A673 (cell line): ENCODE data around the gene FAM83B. TPM values are rescaled to one million over a fixed set of nuclear protein-coding genes. Genes with fewer than 3 reads are reported as not detected.
A peak's percentile ranks its signal among the peaks of the same experiment; 100 is the strongest.

Source experiments
- BruUV-seq: library from RNA; stranded (reverse); fragments of 400-500 nt; replicated peaks from 2 replicates; lab custom pipeline; 2021; lab: Mats Ljungman, UMichigan
- CTCF ChIA-PET: fragments of 300-600 bp; sonication (Branson Sonifier 250); formaldehyde crosslinking; loops from one replicate; lab custom pipeline; 2022; ENCODE audit warnings: antibody characterized with exemption; lab: Charles Lee
- POLR2A ChIA-PET: fragments of 300-600 bp; sonication (Branson Sonifier 250); formaldehyde crosslinking; loops from one replicate; lab custom pipeline; 2022; ENCODE audit warnings: antibody characterized with exemption; ENCODE audit not compliant: low non-redundant PET; lab: Charles Lee
- DNase-seq: peaks from one replicate; pipeline ENCODE4 v3.0.0-alpha.2; 2015; ENCODE audit warnings: low spot score
- H3K27ac ChIP-seq: fragments of 200-600 bp; sonication (generic); 2 replicates; pipeline ENCODE4 v1.5.1; 2016; ENCODE audit warnings: mixed run types, low read depth, mild to moderate bottlenecking, mixed read lengths, antibody characterized with exemption, low read length; ENCODE audit not compliant: poor library complexity, severe bottlenecking
- H3K27me3 ChIP-seq: fragments of 200-600 bp; sonication (generic); replicated peaks from 2 replicates; pipeline ENCODE4 v1.6.1; 2017; ENCODE audit warnings: mixed run types, low read depth, mild to moderate bottlenecking, mixed read lengths, antibody characterized with exemption, low read length; ENCODE audit not compliant: insufficient read depth, poor library complexity
- H3K36me3 ChIP-seq: fragments of 200-600 bp; sonication (generic); 2 replicates; pipeline ENCODE4 v1.6.1; 2016; ENCODE audit warnings: mixed run types, mild to moderate bottlenecking, mixed read lengths, antibody characterized with exemption, low read length; ENCODE audit not compliant: insufficient read depth, poor library complexity, severe bottlenecking
- H3K4me1 ChIP-seq: fragments of 200-600 bp; sonication (generic); 2 replicates; pipeline ENCODE4 v1.6.1; 2017; ENCODE audit warnings: mixed run types, mild to moderate bottlenecking, mixed read lengths, antibody characterized with exemption, low read length; ENCODE audit not compliant: insufficient read depth, poor library complexity, severe bottlenecking
- H3K4me3 ChIP-seq: fragments of 200-600 bp; sonication (generic); 2 replicates; pipeline ENCODE4 v1.5.1; 2016; ENCODE audit warnings: low read depth, mixed run types, mild to moderate bottlenecking, mixed read lengths, low read length; ENCODE audit not compliant: poor library complexity, severe bottlenecking
- H3K9me3 ChIP-seq: fragments of 200-600 bp; sonication (generic); 2 replicates; pipeline ENCODE4 v1.6.1; 2016; ENCODE audit warnings: mixed run types, low read depth, mild to moderate bottlenecking, mixed read lengths, antibody characterized with exemption, low read length; ENCODE audit not compliant: poor library complexity, severe bottlenecking
- EZH2 ChIP-seq: fragments of 200-600 bp; sonication (generic); IDR thresholded peaks from 2 replicates; pipeline ENCODE4 v1.6.1; 2017; ENCODE audit warnings: borderline replicate concordance, low read depth, mild to moderate bottlenecking, mixed read lengths, antibody characterized with exemption, low read length; ENCODE audit not compliant: poor library complexity, severe bottlenecking
- intact Hi-C: fragments of 100-400 bp; cut with micrococcal nuclease; formaldehyde crosslinking; loops from one replicate; pipeline ENCODE4 v1.10.0; 2022; ENCODE audit not compliant: unreplicated experiment
- total RNA-seq: library from RNA; stranded (reverse); gene quantifications from 2 replicates; pipeline ENCODE4 v1.2.3, GENCODE V29; 2021
- TF ChIP-seq, protein P1 (sequence below): fragments of 300-800, 200-600 bp; sonication (generic); conservative IDR thresholded peaks from 2 replicates; pipeline ENCODE4 v1.5.1; 2017; ENCODE audit warnings: low read depth, mild to moderate bottlenecking, antibody characterized with exemption, low read length, moderate library complexity, mixed read lengths

Gene FAM83B
- total RNA-seq, 1 experiment from 2014 or later = 0.41 TPM

DNA sequence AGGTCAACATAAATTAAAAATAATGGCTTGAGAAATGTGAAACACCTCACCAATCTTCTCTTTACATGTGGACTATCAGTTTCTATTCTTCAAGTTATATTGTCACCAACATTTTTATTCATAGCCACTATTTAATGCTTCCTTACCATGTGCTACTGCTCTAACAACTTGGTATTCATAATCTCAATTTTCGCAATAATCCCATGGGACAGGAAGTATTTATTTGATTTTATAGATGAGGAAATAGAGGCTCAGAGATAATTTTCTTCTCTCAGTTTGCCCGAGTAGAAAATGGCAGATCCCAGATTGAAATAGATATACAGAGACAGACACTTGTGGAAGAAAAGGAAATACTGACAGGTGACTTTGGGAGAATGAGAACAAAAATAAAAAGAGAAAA, 66.6 kb downstream of the FAM83B start:
- Histone ChIP-seq H3K36me3 (no peaks in the 10 kb centered on the region), H3K4me3 (no peak overlapping the region), H3K4me1 (peaks cover 20% of the 10 kb centered on the region), H3K27ac (no peak overlapping the region), H3K27me3 (no peaks in the 10 kb centered on the region), H3K9me3 (no peaks in the 10 kb centered on the region)
- no peak for TF ChIP-seq EZH2
- TF ChIP-seq, protein P1, sequence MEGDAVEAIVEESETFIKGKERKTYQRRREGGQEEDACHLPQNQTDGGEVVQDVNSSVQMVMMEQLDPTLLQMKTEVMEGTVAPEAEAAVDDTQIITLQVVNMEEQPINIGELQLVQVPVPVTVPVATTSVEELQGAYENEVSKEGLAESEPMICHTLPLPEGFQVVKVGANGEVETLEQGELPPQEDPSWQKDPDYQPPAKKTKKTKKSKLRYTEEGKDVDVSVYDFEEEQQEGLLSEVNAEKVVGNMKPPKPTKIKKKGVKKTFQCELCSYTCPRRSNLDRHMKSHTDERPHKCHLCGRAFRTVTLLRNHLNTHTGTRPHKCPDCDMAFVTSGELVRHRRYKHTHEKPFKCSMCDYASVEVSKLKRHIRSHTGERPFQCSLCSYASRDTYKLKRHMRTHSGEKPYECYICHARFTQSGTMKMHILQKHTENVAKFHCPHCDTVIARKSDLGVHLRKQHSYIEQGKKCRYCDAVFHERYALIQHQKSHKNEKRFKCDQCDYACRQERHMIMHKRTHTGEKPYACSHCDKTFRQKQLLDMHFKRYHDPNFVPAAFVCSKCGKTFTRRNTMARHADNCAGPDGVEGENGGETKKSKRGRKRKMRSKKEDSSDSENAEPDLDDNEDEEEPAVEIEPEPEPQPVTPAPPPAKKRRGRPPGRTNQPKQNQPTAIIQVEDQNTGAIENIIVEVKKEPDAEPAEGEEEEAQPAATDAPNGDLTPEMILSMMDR = no peak
- ChIA-PET CTCF (no interaction called here), POLR2A (no interaction called here)
- intact Hi-C loops = no loop called here
- no TSS peak for BruUV-seq
- DNase-seq = peak; percentile 54

DNA sequence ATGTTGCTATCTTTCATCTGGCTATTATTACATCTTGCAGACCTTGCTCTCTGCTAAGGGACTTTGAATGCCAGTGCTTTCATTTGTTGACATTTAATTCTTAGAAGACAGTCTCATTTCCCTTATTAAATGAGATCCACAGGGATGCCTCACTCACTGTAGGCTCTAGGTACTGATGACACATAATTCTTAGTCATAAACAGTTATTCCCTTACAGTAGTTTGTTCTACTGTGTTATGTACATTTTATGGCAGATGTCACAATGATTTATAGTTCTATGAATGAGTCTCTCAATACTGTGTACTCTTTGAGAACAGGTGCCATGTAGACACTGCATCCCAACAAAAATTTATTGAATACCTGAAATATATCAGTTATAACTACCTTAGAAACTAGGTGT, 70.3 kb downstream of the FAM83B start:
- POLR2A ChIA-PET = no interaction called here
- Histone ChIP-seq H3K4me1 (peaks cover 10% of the 10 kb centered on the region), H3K27ac (no peak overlapping the region), H3K36me3 (no peaks in the 10 kb centered on the region), H3K27me3 (no peaks in the 10 kb centered on the region), H3K4me3 (no peak overlapping the region), H3K9me3 (no peaks in the 10 kb centered on the region)
- TF ChIP-seq, protein P1 = no peak
- TF ChIP-seq EZH2 = no peak
- DNase-seq = peak; percentile 7
- CTCF ChIA-PET = no interaction called here
- no TSS peak for BruUV-seq
- intact Hi-C loops = no loop called here

DNA sequence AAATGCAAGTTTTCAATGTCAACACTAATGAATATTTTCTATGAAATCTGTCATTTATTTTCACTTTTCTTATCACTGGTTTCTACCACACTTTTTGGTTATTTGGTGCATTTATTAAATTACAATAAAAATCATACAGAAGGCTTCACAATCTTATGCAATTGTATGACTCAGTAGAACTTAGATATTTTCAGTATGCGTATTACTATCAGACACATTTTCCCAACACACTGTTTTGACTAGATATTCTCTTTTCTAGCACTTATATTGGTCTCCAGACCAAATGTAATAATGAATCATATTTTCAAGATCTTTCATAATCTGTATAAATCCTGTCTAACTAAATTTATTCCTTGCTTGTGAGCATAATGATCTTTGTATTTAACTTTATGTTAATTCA, 74.1 kb downstream of the FAM83B start:
- no peak for DNase-seq
- Histone ChIP-seq H3K4me3 (no peak overlapping the region), H3K4me1 (no peaks in the 10 kb centered on the region), H3K27ac (no peak overlapping the region), H3K36me3 (no peaks in the 10 kb centered on the region), H3K27me3 (no peaks in the 10 kb centered on the region), H3K9me3 (no peaks in the 10 kb centered on the region)
- intact Hi-C loops = no loop called here
- ChIA-PET POLR2A (no interaction called here), CTCF (no interaction called here)
- TF ChIP-seq, protein P1 = no peak
- TF ChIP-seq EZH2 = no peak
- no TSS peak for BruUV-seq
